ENCODE data around the gene ARID2. TPM values are rescaled to one million over a fixed set of nuclear protein-coding genes. Genes with fewer than 3 reads are reported as not detected.
A peak's percentile ranks its signal among the peaks of the same experiment; 100 is the strongest.

ARID2 gene
- total and polyA plus RNA-seq, 5 donors from 2014 or later: 9.2 to 73.4 (median 13.2) TPM

DNA sequence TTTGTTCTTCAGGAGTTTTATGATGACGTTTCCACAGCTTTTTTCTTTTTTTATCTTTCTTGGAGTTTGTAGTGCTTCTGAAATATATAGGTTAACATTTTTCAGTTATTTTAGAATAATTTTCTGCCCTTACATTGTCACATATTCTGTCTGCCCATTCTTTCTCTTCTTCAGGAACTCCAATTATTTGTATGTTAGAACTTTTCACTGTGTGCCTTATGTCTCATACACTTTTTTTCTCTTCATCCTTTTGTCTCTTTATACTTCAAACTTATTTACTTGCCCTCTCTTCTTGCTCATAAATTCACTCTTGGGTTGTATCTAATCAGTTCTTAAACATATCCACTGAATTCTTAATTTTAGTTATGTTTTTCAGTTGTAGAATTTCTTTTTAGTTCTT is 105.3 kb downstream of the ARID2 start:
- H3K4me3 ChIP-seq (ENCODE audit: low read depth, low read length): no peak overlapping the region
- peaks cover 30% of the 10 kb centered on the region for H3K36me3 Mint-ChIP-seq

DNA sequence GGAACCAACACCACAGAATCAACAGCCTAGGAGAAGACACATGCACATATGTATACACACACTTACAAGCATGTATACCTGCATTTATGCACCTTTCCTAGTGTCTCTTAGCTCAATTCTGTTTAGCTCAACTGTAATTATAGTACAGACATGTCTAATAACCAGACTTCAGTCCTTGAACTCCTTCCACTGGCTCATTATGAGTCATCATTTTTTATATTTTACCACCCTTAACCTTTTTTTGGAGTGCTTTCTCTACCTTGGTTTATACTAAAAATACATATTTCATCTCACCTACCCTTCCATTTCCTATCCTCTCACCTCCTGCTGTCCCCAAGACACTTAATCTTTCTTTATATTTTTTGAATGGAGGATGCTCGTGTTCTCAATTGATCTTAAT is 110.4 kb downstream of the ARID2 start:
- no peak for DNase-seq
- Mint-ChIP-seq H3K36me3 (peaks cover 25% of the 10 kb centered on the region), H3K27me3 (no peaks in the 10 kb centered on the region), H3K9me3 (peaks cover 0 to under 1% (median 0%) of the 10 kb centered on the region in 7 donors), H3K4me1 (peaks cover 0 to 12% (median 5%) of the 10 kb centered on the region in 4 donors), H3K27ac (no peak overlapping the region), H3K4me3 (no peak overlapping the region)
- Histone ChIP-seq H3K9me3 (ENCODE audit: control insufficient read depth in 2 of 2, low read length in 2 of 2) (no peaks in the 10 kb centered on the region), H3K36me3 (ENCODE audit: control insufficient read depth, insufficient read depth, low read length) (peaks cover 63% of the 10 kb centered on the region), H3K4me1 (ENCODE audit: control insufficient read depth, insufficient read depth, low read length, poor library complexity, severe bottlenecking) (no peaks in the 10 kb centered on the region), H3K4me3 (ENCODE audit: low read depth, low read length) (no peak overlapping the region), H3K27ac (ENCODE audit: insufficient read depth, low read length, poor library complexity, severe bottlenecking) (no peak overlapping the region), H3K27me3 (ENCODE audit: control insufficient read depth, insufficient read depth, low read length) (no peaks in the 10 kb centered on the region)
- ATAC-seq (ENCODE audit: low read depth in 2 of 2): no peak

More for the DNA sequence above, 105.3 kb downstream of the ARID2 start:
- H3K27ac Mint-ChIP-seq: peak overlapping the region in 1 of 3 donors; percentile 4
- no peak for DNase-seq
- no peaks in the 10 kb centered on the region for H3K27me3 ChIP-seq (ENCODE audit: control insufficient read depth, insufficient read depth, low read length)
- H3K27me3 Mint-ChIP-seq: no peaks in the 10 kb centered on the region
- H3K4me1 Mint-ChIP-seq: peaks cover 5 to 26% (median 14%) of the 10 kb centered on the region in 4 donors
- H3K4me1 ChIP-seq (ENCODE audit: control insufficient read depth, insufficient read depth, low read length, poor library complexity, severe bottlenecking): no peaks in the 10 kb centered on the region
- H3K27ac ChIP-seq (ENCODE audit: insufficient read depth, low read length, poor library complexity, severe bottlenecking): no peak overlapping the region
- no peak overlapping the region for H3K4me3 Mint-ChIP-seq
- H3K9me3 Mint-ChIP-seq: peaks cover 0 to 4% (median 0%) of the 10 kb centered on the region in 7 donors
- peaks cover 50% of the 10 kb centered on the region for H3K36me3 ChIP-seq (ENCODE audit: control insufficient read depth, insufficient read depth, low read length)
- peaks cover 0 to 5% of the 10 kb centered on the region in 2 experiments for H3K9me3 ChIP-seq (ENCODE audit: control insufficient read depth in 2 of 2, low read length in 2 of 2)
- ATAC-seq (ENCODE audit: low read depth in 2 of 2): no peak

DNA sequence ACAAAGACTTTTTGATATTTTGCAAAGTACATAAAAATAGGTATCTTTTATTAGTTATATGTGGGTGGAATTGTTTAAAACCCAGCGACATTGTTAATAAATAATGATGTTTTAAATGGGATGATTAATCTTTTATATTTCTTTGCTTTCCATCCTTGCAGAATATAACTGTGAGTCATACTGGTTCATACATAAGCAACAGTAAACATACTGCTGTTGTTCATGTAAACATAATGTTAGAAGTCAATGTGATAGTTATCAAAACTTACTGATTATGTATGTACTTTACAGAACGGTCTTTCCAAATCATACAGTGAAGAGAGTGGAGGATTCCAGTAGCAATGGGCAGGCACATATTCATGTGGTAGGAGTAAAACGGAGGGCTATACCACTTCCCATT is 119.8 kb downstream of the ARID2 start:
- no peak for ATAC-seq (ENCODE audit: low read depth in 2 of 2)
- Mint-ChIP-seq H3K27me3 (no peaks in the 10 kb centered on the region), H3K27ac (no peak overlapping the region), H3K4me1 (peaks cover 0 to 10% (median 4%) of the 10 kb centered on the region in 4 donors), H3K9me3 (peaks cover 0 to 1% (median 0%) of the 10 kb centered on the region in 7 donors), H3K36me3 (peaks cover 54% of the 10 kb centered on the region), H3K4me3 (no peak overlapping the region)
- H3K9me3 ChIP-seq (ENCODE audit: control insufficient read depth in 2 of 2, low read length in 2 of 2): no peaks in the 10 kb centered on the region
- peaks cover 67% of the 10 kb centered on the region for H3K36me3 ChIP-seq (ENCODE audit: control insufficient read depth, insufficient read depth, low read length)
- no peak overlapping the region for H3K4me3 ChIP-seq (ENCODE audit: low read depth, low read length)
- no peak for DNase-seq
- H3K4me1 ChIP-seq (ENCODE audit: control insufficient read depth, insufficient read depth, low read length, poor library complexity, severe bottlenecking): no peaks in the 10 kb centered on the region
- H3K27ac ChIP-seq (ENCODE audit: insufficient read depth, low read length, poor library complexity, severe bottlenecking): no peak overlapping the region
- no peaks in the 10 kb centered on the region for H3K27me3 ChIP-seq (ENCODE audit: control insufficient read depth, insufficient read depth, low read length)

- Mint-ChIP-seq H3K4me3 (no peak overlapping the region), H3K27me3 (no peaks in the 10 kb centered on the region), H3K9me3 (peaks cover 0 to 1% (median 0%) of the 10 kb centered on the region in 7 donors), H3K27ac (no peak overlapping the region), H3K4me1 (peaks cover 0 to 9% (median 3%) of the 10 kb centered on the region in 4 donors), H3K36me3 (peaks cover 57% of the 10 kb centered on the region)
- H3K27me3 ChIP-seq (ENCODE audit: control insufficient read depth, insufficient read depth, low read length): no peaks in the 10 kb centered on the region
- no peaks in the 10 kb centered on the region for H3K4me1 ChIP-seq (ENCODE audit: control insufficient read depth, insufficient read depth, low read length, poor library complexity, severe bottlenecking)
- no peak overlapping the region for H3K27ac ChIP-seq (ENCODE audit: insufficient read depth, low read length, poor library complexity, severe bottlenecking)
- ATAC-seq (ENCODE audit: low read depth in 2 of 2) (no peak), DNase-seq (no peak)
- no peak overlapping the region for H3K4me3 ChIP-seq (ENCODE audit: low read depth, low read length)
- H3K36me3 ChIP-seq (ENCODE audit: control insufficient read depth, insufficient read depth, low read length): peaks cover 64% of the 10 kb centered on the region
- no peaks in the 10 kb centered on the region for H3K9me3 ChIP-seq (ENCODE audit: control insufficient read depth in 2 of 2, low read length in 2 of 2)
Measured at GRCh38 chr12:45850302-45850701, 120.8 kb downstream of the ARID2 start.

GRCh38 chr12:45852508-45852907 is 123.0 kb downstream of the ARID2 start:
- Mint-ChIP-seq H3K36me3 (peaks cover 51% of the 10 kb centered on the region), H3K9me3 (peaks cover 0 to 1% (median 0%) of the 10 kb centered on the region in 7 donors), H3K4me1 (peaks cover 0 to 9% (median 3%) of the 10 kb centered on the region in 4 donors), H3K27ac (peak overlapping the region in 1 of 3 donors; percentile 24), H3K4me3 (no peak overlapping the region), H3K27me3 (no peaks in the 10 kb centered on the region)
- Histone ChIP-seq H3K4me3 (ENCODE audit: low read depth, low read length) (no peak overlapping the region), H3K9me3 (ENCODE audit: control insufficient read depth in 2 of 2, low read length in 2 of 2) (no peaks in the 10 kb centered on the region), H3K36me3 (ENCODE audit: control insufficient read depth, insufficient read depth, low read length) (peaks cover 58% of the 10 kb centered on the region), H3K27me3 (ENCODE audit: control insufficient read depth, insufficient read depth, low read length) (no peaks in the 10 kb centered on the region), H3K4me1 (ENCODE audit: control insufficient read depth, insufficient read depth, low read length, poor library complexity, severe bottlenecking) (no peaks in the 10 kb centered on the region), H3K27ac (ENCODE audit: insufficient read depth, low read length, poor library complexity, severe bottlenecking) (no peak overlapping the region)
- no peak for ATAC-seq (ENCODE audit: low read depth in 2 of 2)
- no peak for DNase-seq

- Histone ChIP-seq H3K27me3 (ENCODE audit: control insufficient read depth, insufficient read depth, low read length) (no peaks in the 10 kb centered on the region), H3K9me3 (ENCODE audit: control insufficient read depth in 2 of 2, low read length in 2 of 2) (no peaks in the 10 kb centered on the region), H3K27ac (ENCODE audit: insufficient read depth, low read length, poor library complexity, severe bottlenecking) (no peak overlapping the region), H3K36me3 (ENCODE audit: control insufficient read depth, insufficient read depth, low read length) (peaks cover 49% of the 10 kb centered on the region), H3K4me3 (ENCODE audit: low read depth, low read length) (no peak overlapping the region), H3K4me1 (ENCODE audit: control insufficient read depth, insufficient read depth, low read length, poor library complexity, severe bottlenecking) (no peaks in the 10 kb centered on the region)
- Mint-ChIP-seq H3K27ac (no peak overlapping the region), H3K4me3 (no peak overlapping the region), H3K4me1 (peaks cover 2 to 9% (median 4%) of the 10 kb centered on the region in 4 donors), H3K9me3 (no peaks in the 10 kb centered on the region), H3K36me3 (peaks cover 54% of the 10 kb centered on the region), H3K27me3 (no peaks in the 10 kb centered on the region)
- DNase-seq: no peak
- ATAC-seq (ENCODE audit: low read depth in 2 of 2): no peak
Measured at GRCh38 chr12:45853550-45853949, 124.0 kb downstream of the ARID2 start.

DNA sequence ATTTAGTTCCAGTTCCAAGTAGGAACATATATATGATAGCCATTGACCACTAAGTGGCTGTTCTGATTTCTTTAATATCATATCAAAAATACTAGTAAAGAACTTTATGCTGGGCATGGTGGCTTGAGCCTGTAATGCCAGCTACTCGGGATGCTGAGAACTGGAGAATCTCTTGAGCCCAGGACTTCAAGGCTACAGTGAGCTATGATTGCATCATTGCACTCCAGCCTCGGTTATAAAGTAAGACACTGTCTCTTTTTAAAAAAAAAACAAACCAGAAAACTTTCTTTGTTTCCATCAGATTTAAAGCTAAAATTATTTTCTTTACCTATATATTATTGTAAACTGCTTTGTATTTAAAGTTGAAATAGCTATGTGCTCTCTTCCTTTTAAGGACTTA is 133.8 kb downstream of the ARID2 start:
- H3K27ac ChIP-seq (ENCODE audit: insufficient read depth, low read length, poor library complexity, severe bottlenecking): no peak overlapping the region
- peaks cover 42% of the 10 kb centered on the region for H3K36me3 Mint-ChIP-seq
- no peak overlapping the region for H3K27ac Mint-ChIP-seq
- ATAC-seq (ENCODE audit: low read depth in 2 of 2) (no peak), DNase-seq (no peak)
- H3K9me3 ChIP-seq (ENCODE audit: control insufficient read depth in 2 of 2, low read length in 2 of 2): no peaks in the 10 kb centered on the region
- H3K27me3 ChIP-seq (ENCODE audit: control insufficient read depth, insufficient read depth, low read length): no peaks in the 10 kb centered on the region
- no peak overlapping the region for H3K4me3 ChIP-seq (ENCODE audit: low read depth, low read length)
- no peak overlapping the region for H3K4me3 Mint-ChIP-seq
- no peaks in the 10 kb centered on the region for H3K4me1 ChIP-seq (ENCODE audit: control insufficient read depth, insufficient read depth, low read length, poor library complexity, severe bottlenecking)
- H3K9me3 Mint-ChIP-seq: no peaks in the 10 kb centered on the region
- peaks cover 36% of the 10 kb centered on the region for H3K36me3 ChIP-seq (ENCODE audit: control insufficient read depth, insufficient read depth, low read length)
- H3K4me1 Mint-ChIP-seq: peaks cover 5 to 34% (median 12%) of the 10 kb centered on the region in 4 donors
- no peaks in the 10 kb centered on the region for H3K27me3 Mint-ChIP-seq

GRCh38 chr12:45866299-45866698 is 136.8 kb downstream of the ARID2 start:
- no peak overlapping the region for H3K4me3 ChIP-seq (ENCODE audit: low read depth, low read length)
- Mint-ChIP-seq H3K27me3 (no peaks in the 10 kb centered on the region), H3K4me3 (no peak overlapping the region), H3K4me1 (peaks cover 18 to 25% (median 19%) of the 10 kb centered on the region in 4 donors), H3K36me3 (peaks cover 45% of the 10 kb centered on the region), H3K27ac (peak overlapping the region in 1 of 3 donors; percentile 38), H3K9me3 (no peaks in the 10 kb centered on the region)
- no peaks in the 10 kb centered on the region for H3K9me3 ChIP-seq (ENCODE audit: control insufficient read depth in 2 of 2, low read length in 2 of 2)
- DNase-seq (no peak), ATAC-seq (ENCODE audit: low read depth in 2 of 2) (no peak)
- H3K4me1 ChIP-seq (ENCODE audit: control insufficient read depth, insufficient read depth, low read length, poor library complexity, severe bottlenecking): no peaks in the 10 kb centered on the region
- H3K27ac ChIP-seq (ENCODE audit: insufficient read depth, low read length, poor library complexity, severe bottlenecking): no peak overlapping the region
- peaks cover 41% of the 10 kb centered on the region for H3K36me3 ChIP-seq (ENCODE audit: control insufficient read depth, insufficient read depth, low read length)
- H3K27me3 ChIP-seq (ENCODE audit: control insufficient read depth, insufficient read depth, low read length): no peaks in the 10 kb centered on the region

All from CD4-positive, CD25-positive, alpha-beta regulatory T cell (primary cell).